LHCN-M2 (cell line): ENCODE data around the gene RNU6-9. TPM values are rescaled to one million over a fixed set of nuclear protein-coding genes. Genes with fewer than 3 reads are reported as not detected.

Experiments used
- DNase-seq: peaks from one replicate; pipeline ENCODE4 v3.0.0-alpha.2; 2012; ENCODE audit warnings: low read depth
- total RNA-seq: library from RNA; depleted of rRNA; stranded (reverse); fragments of >200 nt; gene quantifications from 2 replicates; pipeline ENCODE4 v1.2.3, GENCODE V29; 2014

The RNU6-9 gene
- total RNA-seq, 1 experiment from 2014 or later = not detected

DNA sequence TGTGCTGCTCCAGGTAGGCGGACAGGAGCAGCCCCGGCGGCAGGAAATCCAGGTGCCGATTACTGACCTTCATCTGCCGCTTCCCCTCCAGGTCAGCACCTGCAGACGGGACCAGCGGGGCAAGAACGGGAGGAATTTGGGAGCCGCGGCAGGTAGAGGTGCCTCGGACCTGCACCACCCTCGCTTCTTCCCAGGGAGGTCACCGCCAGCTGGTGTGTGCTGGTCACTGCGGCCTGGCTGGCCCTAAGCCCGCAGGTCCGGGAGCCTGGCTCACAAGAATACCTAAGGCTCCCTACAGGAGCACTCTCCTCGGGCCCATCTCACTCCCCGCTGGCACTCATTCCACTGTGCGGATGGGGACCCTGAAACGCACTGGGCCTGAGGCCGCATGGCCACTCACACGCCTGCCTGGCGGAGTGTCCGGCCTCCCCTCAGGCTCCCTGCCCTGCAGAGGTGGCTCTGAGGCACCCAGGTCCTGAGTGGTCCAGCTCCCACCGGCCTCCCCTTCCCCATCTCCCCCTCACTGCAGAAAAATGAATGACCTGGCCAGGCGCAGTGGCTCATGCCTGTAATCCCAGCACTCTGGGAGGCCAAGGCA is 4.3 kb downstream of the RNU6-9 start:
- DNase-seq = no peak

DNA sequence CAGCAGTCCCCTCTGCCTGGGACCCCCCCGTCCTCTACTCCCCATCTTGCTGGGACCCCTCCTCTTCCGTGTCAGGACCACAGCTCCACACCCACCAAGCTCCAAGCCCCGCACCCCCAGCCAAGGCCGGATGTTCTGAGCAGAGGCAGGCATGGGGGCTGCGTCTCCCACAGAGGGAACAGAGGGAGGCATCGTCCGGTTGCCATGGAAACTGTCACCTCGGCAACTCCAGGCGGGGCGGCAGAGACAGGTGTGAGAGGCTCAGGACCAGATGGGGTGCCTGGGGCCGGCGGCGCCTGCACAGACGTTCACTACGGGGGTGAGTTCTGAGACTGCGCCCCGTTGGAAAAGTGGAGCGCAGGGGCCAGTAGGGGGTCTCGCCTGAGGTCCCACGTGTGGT is 5.4 kb downstream of the RNU6-9 start:
- DNase-seq = peak; percentile 20

DNA sequence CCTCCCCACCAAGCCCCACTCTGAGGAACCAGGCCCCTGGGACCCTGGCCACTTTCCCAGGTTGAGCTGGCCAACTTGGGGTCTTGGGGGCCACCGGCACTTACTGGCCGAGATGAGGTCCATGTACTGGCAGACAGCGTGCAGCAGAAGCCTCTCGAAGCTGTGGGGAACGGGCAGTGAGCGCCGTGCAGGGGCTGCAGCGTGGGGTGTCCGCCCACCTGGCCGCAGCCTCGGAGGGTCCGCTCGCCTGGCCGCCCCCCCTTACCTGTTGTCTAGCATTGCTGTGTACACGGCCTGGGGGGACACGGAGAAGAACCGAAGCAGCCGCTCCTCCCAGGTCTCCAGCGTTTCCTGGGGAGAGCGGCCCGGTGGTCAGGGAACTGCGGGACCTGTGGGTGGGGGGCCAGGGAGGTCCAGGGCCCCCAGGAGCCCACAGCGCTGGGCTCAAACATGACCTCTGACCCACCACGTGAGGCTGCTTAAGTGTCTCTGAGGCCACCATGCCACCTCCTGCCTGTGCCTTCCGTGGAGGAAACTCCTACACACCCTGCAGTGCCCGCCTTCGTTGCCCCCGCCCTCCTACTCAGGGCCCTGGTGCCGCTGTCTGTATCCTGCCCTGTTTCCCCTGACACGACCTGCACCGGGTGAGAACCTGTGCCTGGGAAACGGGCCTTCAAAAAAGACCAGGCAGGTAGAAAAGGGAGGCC is 6.2 kb downstream of the RNU6-9 start:
- DNase-seq = no peak

DNA sequence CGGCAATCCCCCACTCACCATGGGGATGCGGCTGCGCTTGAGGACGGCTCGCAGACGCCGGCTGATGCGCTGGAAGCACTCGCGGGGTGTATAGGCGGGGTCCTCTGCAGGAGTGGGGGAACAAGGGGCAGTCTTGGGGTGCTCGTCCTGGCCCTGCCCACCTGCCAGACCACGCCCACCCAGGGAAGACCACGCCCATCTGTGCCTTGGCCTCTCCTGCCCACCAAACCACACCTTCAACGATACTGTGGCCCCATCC is 6.7 kb downstream of the RNU6-9 start:
- no peak for DNase-seq

DNA sequence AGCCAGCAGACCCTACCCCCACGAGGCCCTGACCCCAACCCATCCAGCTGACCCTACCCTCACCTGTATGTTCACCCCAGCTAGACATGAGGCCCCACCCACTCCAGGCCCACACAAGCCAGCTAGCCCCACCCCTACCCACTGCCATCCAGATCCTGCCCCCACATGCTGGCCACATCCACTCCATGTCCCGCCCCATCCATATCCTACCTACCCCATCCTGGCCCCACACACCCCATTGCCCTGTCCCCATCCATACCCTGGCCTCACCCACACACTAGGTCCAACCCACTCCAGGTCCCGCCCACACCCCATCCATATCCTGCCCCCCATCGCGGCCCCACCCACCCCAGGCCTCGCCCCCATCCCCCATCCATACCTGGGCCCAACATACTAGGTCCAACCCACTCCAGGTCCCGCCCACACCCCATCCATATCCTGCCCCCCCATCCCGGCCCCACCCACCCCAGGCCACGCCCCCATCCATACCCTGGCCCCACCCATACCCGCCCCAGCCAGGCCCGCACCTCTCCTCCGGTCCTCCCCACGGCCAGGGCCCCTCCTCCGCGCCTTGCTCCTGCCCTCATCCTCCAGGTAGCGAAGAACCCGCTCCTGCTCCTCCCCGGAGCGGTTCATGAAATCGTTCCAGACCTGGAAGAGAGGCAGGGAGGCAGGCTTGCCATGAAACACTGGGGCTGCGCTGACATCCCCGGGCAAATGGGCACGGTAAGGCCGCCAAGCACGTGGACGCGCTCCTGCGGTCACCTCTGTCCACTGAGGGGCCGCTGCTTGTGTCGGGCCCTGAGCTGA is 7.2 kb downstream of the RNU6-9 start:
- no peak for DNase-seq

DNA sequence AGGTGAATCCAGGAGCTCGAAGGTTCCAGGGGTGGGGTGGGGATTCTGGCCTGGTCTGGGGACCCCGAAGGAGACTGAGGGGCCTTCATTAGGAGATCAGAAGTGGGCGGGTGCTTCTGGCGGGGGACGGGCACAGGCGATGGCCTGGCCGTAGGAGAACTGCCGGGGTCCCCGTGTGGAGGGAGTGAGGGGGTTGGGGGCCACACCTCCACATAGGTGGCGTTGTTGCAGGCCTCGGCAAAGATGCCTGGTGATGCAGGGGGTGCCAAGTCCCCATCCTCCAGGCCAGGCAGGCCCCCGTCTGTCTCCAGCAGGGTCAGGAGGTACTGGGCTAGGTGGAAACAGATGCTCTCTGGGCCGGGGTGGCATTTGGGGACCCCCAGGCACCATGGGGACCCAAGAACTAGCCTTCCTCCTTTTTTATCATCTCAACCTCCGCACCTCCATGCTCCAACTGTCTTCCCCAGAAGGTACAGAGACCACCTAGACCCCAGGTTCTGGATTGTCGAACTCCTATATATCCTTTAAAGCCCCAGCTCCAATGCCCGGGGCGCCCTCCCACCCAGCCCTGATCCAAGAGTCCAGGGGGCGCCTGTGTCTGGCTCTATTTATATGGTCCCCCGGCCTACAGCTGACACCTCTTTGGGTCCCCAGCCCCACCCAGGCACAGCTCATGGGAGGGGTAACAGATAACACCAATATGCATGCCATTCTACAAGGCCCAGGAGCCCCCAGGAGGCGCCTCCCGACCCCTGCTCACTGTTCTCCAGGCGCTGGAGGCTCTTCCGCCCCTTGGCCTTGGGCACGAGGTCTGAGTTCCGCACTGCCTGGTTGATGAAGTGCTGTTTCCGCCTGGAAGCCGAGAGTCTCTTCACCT is 8.2 kb downstream of the RNU6-9 start:
- DNase-seq = no peak

DNA sequence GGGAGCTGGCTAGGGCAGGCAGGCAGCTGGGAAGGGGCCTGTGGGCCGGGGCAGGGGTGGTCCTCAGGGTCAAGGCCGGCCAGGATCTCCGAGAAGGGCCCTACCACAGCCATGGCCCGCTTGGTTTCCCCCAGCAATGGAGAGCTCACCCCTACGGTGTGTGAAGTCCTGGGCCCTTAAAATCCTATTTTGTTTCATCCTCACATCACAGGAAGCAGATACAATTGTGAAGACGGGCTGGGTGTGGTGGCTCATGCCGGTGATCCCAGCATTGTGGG is 8.7 kb downstream of the RNU6-9 start:
- no peak for DNase-seq

DNA sequence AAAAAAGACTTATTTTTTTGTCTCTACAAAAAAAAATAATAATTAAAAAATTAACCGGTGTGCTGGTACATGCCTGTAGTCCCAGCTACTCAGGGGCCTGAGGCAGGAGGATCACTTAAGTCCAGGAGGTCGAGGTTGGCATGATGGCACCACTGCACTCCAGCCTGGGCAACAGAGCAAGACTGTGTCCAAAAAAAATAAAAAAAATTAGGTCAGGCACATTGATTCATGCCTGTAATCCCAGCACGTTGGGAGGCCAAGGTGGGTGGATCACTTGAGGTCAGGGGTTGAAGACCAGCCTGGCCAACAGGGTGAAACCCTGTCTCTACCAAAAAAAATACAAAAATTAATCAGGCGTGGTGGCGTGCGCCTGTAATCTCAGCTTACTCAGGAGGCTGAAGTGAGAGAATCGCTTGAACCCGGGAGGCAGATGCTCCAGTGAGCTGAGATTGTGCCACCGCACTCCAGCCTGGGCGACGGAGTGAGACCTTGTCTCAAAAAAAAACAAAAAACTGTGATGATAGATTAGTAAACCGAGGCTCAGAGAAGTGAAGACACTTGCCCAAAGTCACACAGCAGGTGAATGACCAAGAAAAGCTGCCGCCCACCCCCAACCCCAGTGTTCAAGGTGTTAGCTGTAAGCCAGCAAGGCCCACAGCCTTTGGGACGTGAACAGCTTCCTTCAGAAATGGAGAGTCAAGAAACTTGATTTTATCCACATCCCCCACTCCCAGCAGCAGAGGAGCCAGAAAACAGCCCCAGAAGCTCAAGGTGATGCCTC is 9.4 kb downstream of the RNU6-9 start:
- no peak for DNase-seq

DNA sequence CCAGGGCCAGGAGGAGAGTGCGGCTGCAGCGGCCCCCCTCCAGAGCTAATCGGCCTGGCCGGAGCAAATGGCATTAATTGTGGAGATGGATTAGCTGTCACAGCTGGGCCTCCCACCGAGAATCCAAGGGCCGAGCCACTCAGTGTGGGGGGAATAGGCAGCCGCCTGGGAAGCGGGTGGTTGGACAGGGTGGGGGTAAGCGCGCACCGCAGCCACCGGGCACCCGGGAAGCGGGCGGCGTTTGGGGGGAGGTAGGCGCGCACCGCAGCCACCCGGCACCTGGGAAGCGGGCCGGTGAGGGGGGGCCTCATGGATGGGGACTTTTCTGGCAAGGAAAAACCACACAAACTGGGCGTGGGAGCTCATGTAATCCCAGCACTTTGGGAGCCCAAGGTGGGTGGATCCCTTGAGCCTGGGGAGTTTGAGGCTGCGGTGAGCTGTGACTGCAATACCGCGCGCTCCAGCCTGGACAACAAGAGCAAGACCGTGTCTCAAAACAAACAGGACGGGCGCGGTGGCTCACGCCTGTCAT is 10.0 kb downstream of the RNU6-9 start:
- DNase-seq = no peak

DNA sequence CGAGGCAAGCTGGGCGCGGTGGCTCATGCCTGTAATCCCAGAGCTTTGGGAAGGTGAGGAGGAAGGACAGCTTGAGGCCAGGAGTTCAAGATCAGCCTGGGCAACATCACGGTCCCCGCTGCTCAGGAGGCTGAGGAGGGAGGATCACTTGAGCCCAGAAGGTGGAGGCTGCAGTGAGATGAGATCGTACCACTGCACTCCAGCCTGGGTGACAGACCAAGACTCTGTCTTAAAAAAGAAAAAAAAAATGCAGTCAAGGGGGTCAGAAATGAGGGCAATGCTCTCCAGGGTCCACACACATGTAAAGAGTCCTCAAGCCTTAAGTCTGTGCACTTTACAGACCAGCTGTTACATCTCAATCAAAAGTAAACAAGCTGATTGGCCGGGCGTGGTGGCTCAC is 11.3 kb downstream of the RNU6-9 start:
- no peak for DNase-seq

DNA sequence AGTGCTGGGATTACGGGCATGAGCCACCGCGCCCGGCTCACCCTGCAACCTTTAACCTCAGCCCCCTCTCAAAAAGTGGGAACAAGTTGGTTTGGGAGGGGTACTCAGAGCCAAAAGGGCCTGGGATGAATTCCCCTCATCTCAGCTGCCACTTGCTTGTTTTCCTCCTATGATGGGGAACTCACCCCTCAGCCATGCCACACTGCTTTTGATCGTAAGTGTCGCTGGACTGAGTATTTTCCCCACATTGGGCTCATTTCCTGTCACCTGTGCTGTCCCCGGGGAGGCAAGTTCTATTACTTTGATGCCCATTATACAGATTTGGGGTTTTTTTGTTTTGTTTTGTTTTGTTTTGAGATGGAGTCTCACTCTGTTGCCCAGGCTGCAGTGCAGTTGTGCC is 13.2 kb downstream of the RNU6-9 start:
- DNase-seq = no peak

DNA sequence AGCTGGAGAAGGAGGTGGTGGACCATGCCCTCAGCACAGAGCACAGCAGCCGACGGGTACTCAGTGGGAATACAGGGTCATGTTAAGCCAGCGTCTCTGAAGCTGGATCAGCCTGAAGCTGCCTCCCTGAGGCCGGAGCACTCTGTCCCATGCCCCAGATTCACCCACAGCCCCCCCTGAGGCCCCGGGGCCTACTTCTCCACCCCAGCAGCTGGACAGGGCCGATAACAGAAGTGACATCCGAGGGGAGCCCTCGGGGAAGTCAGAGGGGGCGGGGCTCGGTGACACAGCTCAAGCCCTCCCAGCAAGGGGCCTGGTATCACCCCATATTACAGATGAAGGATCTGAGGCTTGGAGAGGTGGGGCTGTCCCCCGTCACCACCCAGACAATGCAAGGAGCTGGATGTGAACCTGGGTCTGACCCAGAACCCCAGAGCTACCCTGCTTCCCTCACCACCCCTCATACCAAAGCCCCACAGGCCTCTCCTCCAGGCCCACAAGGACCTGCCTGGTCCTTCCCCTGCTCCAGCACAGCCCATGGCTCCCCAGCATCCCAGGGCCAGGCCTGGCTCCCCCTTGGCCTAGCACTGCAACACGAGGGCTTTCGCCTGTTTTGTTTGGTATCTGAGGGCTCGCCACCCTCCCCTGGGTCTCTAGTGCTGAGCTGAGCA is 14.0 kb downstream of the RNU6-9 start:
- DNase-seq = no peak

DNA sequence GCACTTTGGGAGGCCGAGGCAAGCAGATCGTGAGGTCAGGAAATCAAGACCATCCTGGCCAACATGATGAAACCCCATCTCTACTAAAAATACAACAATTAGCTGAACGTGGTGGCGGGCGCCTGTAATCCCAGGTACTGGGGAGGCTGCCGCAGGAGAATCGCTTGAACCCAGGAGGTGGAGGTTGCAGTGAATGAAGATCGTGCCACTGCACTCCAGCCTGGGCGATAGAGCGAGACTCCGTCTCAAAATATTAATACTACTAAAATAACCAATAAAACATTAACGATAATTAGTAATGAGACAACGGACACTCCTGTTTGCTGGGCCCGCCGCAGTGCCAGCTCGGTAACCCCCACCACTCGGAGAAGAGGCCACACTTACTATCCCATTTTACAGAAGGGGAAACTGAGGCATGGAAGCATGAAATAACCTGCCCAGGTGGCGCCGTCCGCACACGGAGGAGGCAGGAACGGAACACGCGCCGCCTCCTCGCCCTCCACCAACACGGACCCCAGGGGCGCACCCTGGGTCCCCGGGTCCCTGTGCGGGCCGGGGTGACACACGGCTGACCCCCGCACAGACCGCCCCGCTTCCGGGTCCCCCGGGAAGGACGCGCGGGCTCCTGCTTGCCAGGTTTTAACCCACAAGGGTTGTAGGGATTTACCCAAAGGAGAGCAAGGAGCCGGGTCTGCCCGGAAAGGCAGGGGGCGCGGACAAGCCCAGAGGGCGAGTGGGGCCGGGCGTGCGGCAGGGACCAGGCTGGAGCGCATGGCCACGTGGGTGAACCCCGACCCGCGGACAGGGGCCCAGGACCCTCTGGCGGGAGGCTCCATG is 18.1 kb downstream of the RNU6-9 start:
- no peak for DNase-seq

DNA sequence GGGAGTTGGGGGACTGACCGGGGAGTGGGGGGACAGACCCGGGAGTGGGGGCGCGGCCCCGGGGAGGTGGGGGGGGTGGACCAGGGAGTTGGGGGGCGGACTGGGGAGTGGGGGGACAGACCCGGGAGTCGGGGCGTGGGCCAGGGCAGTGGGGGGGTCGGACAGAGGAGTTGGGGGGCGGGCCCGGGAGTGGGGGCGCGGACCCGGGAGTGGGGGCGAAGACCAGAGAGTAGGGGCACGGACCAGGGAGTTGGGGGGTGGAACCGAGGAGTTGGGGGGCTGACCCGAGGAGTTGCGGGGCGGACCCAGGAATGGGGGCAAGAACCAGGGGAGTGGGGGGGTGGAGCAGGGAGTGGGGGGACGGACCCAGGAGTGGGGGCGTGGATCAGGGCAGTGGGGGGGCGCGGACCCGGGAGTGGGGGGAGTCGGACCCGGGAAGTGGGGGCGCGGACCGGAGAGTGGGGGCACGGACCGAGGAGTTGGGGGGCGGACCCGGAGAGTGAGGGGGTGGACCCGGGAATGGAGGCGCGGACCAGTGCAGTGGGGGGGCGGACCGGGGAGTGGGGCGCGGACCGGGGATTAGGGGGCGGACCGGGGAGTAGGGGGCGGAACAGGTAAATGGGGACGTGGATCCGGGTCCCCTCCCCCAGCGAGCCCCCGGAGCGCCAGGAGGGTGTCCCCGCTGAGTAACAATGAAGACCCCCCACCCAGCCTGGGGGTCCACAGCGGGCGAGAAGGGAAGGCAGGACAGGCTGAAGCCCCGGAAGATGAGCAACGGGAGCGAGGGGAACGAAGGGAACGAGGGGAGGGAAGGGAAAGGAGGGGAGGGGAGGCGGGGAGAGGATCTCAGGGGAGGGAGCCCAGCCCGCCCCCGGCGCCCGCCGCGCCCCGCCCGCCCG is 19.1 kb downstream of the RNU6-9 start:
- no peak for DNase-seq

DNA sequence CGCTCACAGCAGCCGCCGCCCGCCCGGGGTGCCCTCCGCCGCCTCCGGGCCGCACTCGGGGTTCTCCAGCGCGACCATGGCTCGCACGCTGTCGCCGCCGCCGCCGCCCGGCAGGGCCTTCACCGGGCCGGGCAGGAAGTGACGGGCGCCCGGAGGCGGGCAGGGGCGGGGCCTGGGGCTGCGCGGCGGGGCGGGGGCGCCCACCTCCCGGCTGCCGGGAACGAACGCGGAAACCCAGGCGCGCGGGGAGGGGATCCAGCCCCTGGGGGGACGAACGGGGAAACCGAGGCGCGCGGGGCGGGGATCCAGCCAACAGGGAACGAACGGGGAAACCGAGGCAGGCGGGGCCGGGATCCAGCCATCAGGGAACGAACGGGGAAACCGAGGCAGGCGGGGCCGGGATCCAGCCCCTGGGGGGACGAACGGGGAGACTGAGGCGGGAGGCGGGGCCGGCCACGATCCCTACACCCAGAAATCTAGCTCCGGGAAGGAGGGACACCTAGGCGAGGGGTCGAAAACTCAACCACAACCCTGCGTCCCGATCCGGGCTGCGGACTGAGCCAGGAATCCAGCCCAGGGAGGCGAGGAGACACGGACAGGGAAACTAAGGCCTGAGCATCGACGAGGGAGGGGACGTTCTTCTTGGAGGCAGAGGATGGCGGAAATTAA is 19.9 kb downstream of the RNU6-9 start, which contains the start of gene R3HDM4:
Gene R3HDM4, minus strand, starts transcription at position 140 of the 669 bp plus-strand sequence. Its CDS starts 62 bp downstream, at position 78.
- peak; percentile 27 for DNase-seq

DNA sequence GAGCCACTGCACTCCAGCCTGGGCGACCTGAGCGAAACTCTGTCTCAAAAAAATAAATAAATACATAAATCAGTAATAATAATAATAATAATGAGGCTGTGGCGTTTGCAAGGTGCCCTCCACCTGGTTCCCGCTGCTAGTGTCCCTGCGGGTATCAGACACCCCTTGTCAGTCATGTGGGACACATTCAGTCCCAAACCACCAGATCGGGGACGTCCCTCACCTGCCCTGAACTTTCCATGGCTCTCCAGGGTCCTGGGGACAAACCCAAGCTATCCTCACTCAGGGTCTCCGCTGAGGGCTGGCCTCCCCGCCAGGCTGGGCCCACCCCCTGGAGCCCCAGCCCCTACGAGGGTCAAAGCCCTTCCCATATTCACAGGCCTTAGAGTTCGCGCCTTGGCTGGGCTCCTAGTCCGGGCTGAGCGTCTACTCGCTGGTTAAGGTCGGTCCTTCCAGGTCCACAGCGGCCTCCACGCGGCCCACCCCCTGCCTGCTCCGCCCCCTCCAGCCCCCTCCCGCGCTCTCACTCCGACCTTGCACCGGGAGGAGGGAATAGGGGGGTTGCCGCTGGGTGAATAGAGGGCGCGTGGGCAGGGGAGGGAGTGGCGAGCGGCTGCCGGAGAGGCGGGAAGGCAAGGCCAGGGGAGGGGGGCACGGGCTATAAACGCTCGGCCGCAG is 23.5 kb downstream of the RNU6-9 start:
- no peak for DNase-seq
